ENCODE data around the gene MYO5B.

DNA sequence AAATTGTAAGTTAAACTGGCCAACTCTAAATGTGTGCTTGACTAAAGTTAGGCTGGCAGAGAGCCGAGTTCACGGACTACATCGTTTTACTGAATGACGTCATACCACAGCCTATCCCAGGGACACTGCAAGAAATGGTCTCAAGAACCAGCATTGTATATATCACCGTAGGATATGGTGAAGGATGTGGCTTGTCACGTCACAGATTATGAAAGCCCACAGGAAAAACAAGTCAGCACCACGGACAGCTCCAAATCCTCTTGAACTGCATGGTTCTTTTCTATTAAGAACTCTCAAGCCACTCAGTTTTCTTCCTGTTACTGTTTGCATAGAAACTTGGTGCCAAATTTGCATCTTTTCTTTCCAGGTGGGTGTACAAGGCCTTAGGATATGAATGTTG lies 296.5 kb downstream of the MYO5B start:
- TF ChIP-seq CTCF (conservative IDR thresholded peaks at IDR 0.05 in 1 of 2, IDR thresholded peaks at IDR 0.05 in 1 of 2; ENCODE audit: extremely low read depth in 1 of 2, insufficient read depth in 1 of 2, low read depth in 1 of 2, low read length in 2 of 2): no peak
- no peak for TF ChIP-seq EZH2 (IDR thresholded peaks at IDR 0.05; ENCODE audit: borderline replicate concordance, low read length)

All from mammary epithelial cell (primary cell).